ENCODE measurements around the gene CPLX1.

Gene CPLX1

GRCh38 chr4:831483-831805, 5.5 kb upstream of the CPLX1 start:
- DNase-seq: no peak

- DNase-seq: no peak
Observed at GRCh38 chr4:830601-831482, 4.9 kb upstream of the CPLX1 start.

GRCh38 chr4:829761-830600, 4.1 kb upstream of the CPLX1 start:
- DNase-seq: no peak

- DNase-seq: no peak
Observed at GRCh38 chr4:829291-829690, 3.4 kb upstream of the CPLX1 start.

GRCh38 chr4:828641-829271, 2.8 kb upstream of the CPLX1 start:
- no peak for DNase-seq

GRCh38 chr4:827209-828081, 1.5 kb upstream of the CPLX1 start:
- DNase-seq: no peak

- DNase-seq: no peak
Observed at GRCh38 chr4:826508-827208, 729 bp upstream of the CPLX1 start.

- DNase-seq: no peak
Observed at GRCh38 chr4:825063-825970, 612 bp downstream of the CPLX1 start.

GRCh38 chr4:824461-825062, 1.4 kb downstream of the CPLX1 start:
- no peak for DNase-seq

GRCh38 chr4:823761-824460, 2.0 kb downstream of the CPLX1 start:
- DNase-seq: no peak

- DNase-seq: no peak
Observed at GRCh38 chr4:823176-823760, 2.7 kb downstream of the CPLX1 start.

GRCh38 chr4:822361-823175, 3.4 kb downstream of the CPLX1 start:
- DNase-seq: no peak

- DNase-seq: no peak
Observed at GRCh38 chr4:821631-822030, 4.3 kb downstream of the CPLX1 start.

- no peak for DNase-seq
Observed at GRCh38 chr4:821181-821591, 4.7 kb downstream of the CPLX1 start.

GRCh38 chr4:820230-821172, 5.4 kb downstream of the CPLX1 start:
- no peak for DNase-seq

GRCh38 chr4:819401-820229, 6.3 kb downstream of the CPLX1 start:
- DNase-seq: no peak

All from activated T-cell treated with anti-CD3 and anti-CD28 coated beads for 4 hours (primary cell).